NB4 (cell line): Measurements from ENCODE around the gene SLC12A2.

Experiments
- CTCF ChIP-seq: IDR thresholded peaks from one replicate; pipeline ENCODE4 v1.5.1; 2012; ENCODE audit warnings: low read depth, low read length
- MAX ChIP-seq: IDR thresholded peaks from 2 replicates; pipeline ENCODE4 v1.6.1; 2011; ENCODE audit warnings: low read depth, low read length
- POLR2A ChIP-seq: IDR thresholded peaks from 2 replicates; pipeline ENCODE4 v1.6.1; 2011; ENCODE audit warnings: mild to moderate bottlenecking; ENCODE audit not compliant: insufficient read length; ENCODE audit errors: extremely low read depth

- TF ChIP-seq CTCF = no peak
- TF ChIP-seq MAX = no peak
- TF ChIP-seq POLR2A = no peak
Measured at GRCh38 chr5:128085413-128085812, 1.8 kb downstream of the SLC12A2 start.
